ENCODE results near the gene MCCC1. TPM values are rescaled to one million over a fixed set of nuclear protein-coding genes. Genes with fewer than 3 reads are reported as not detected.
"Not testable (repeated sequence)": the region's sequence is repeated elsewhere in the genome, so short reads cannot be mapped to it uniquely, and the experiment has no call there.

MCCC1 gene
- total RNA-seq, 2 experiments from 2014 or later = 32.2 to 38.3 TPM

DNA sequence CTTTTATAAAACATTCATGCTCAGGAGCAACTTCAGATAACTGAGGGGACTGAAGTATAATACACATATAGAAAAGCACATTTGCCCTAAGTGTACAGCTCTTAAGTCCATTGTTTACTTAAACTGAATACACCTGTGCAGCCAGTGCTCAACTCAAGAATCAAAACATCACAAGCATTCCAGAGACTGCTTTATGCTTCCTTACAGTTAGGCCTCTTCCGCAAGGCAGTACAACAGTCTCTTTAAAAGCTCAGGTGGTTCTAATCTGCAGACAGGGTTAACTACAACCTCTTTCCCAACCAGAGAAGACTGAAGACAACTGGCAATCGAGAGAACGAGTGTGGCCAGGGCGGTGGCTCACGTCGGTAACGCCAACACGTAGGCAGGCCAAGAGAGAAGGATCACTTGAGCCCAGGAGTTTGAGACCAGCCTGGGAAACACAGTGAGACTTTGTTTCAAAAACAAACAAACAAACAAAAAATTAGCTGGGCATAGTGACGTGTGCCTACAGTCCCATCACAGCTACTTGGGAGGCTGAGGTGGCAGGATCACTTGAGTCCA, 16.9 kb downstream of the MCCC1 start:
- Mint-ChIP-seq H3K27ac (no peak overlapping the region), H3K4me3 (no peak overlapping the region), H3K9me3 (peaks cover 9% of the 10 kb centered on the region), H3K4me1 (no peaks in the 10 kb centered on the region), H3K27me3 (no peaks in the 10 kb centered on the region), H3K36me3 (peaks cover 64% of the 10 kb centered on the region)
- no peak for DNase-seq

DNA sequence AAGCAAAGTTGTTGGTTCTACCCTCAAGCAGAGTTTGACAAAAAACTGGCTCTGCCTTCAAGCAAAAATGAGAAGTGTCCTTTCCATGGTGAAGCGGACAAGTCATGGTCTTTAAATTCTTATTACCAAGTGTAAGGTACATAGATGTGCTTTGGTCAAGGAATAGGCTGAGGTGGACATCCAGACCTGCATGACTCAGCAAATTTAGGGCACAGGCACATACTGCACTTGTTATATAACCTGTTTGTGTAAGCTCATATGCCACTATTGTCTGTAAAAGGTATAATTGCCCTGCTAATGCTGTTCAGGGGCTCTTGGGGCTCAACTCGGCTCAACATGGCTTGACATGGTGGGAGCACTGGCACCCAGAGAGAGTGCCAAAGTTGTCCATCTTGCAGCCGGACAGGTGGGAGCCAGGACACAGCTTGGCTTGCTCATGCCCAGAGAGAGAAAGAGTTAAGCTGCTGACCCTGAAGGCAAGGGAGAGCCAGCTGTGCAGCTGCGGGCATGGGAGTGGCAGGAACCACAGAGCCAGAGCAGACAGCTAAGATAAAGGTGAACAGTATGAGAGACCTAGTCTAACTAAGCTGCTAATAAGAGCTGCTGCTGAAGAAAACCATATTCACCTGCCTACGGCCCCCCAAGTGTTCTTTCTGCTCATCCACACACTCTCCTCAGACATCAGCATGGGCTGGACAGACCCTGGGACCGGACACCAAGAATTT, 17.7 kb downstream of the MCCC1 start:
- Mint-ChIP-seq H3K36me3 (peaks cover 68% of the 10 kb centered on the region), H3K4me1 (no peaks in the 10 kb centered on the region), H3K27me3 (no peaks in the 10 kb centered on the region), H3K4me3 (no peak overlapping the region), H3K27ac (no peak overlapping the region), H3K9me3 (peaks cover 9% of the 10 kb centered on the region)
- DNase-seq = no peak

DNA sequence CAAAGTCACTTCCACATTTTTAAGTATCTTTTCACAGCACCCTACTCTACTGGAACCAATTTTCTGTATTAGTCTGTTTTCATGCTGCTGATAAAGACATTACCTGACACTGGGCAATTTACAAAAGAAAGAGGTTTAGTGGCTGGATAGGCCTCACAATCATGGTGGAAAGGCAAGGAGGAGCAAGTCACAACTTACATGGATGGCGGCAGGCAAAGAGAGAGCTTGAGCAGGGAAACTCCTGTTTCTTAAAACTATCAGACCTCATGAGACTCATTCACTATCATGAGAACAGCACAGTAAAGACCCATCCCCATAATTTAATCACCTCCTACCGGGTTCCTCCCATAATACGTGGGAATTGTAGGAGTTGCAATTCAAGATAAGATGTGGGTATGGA, 18.7 kb downstream of the MCCC1 start:
- Mint-ChIP-seq H3K27ac (no peak overlapping the region), H3K27me3 (no peaks in the 10 kb centered on the region), H3K4me3 (no peak overlapping the region), H3K36me3 (peaks cover 70% of the 10 kb centered on the region), H3K4me1 (no peaks in the 10 kb centered on the region), H3K9me3 (peaks cover 9% of the 10 kb centered on the region)
- DNase-seq = no peak

DNA sequence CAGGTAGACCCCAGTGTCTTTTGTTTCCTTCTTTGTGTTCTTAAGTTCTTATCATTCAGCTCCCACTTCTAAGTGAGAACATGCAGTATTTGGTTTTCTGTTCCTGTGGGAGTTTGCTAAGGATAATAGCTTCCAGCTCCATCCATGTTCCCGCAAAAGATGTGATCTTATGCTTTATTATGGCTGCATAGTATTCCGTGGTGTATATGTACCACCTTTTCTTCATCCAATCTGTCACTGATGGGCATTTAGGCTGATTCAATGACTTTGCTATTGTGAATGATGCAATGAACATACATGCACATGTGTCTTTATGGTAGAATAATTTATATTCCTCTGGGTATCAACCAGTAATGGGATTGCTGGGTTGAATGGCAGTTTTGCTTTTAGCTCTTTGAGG, 24.4 kb downstream of the MCCC1 start:
- Mint-ChIP-seq H3K27me3 (no peaks in the 10 kb centered on the region), H3K9me3 (peaks cover 13% of the 10 kb centered on the region), H3K4me1 (peaks cover 9% of the 10 kb centered on the region), H3K27ac (no peak overlapping the region), H3K36me3 (peaks cover 69% of the 10 kb centered on the region), H3K4me3 (no peak overlapping the region)
- DNase-seq = no peak

GRCh38 chr3:183074261-183074660, 25.0 kb downstream of the MCCC1 start:
- peaks cover 9% of the 10 kb centered on the region for H3K4me1 Mint-ChIP-seq
- H3K4me3 Mint-ChIP-seq = no peak overlapping the region
- no peak for DNase-seq
- peaks cover 11% of the 10 kb centered on the region for H3K9me3 Mint-ChIP-seq
- H3K27me3 Mint-ChIP-seq = no peaks in the 10 kb centered on the region
- peaks cover 63% of the 10 kb centered on the region for H3K36me3 Mint-ChIP-seq
- no peak overlapping the region for H3K27ac Mint-ChIP-seq

- no peak overlapping the region for H3K4me3 Mint-ChIP-seq
- H3K27me3 Mint-ChIP-seq = no peaks in the 10 kb centered on the region
- peaks cover 8% of the 10 kb centered on the region for H3K9me3 Mint-ChIP-seq
- no peak for DNase-seq
- H3K27ac Mint-ChIP-seq = peak overlapping the region; percentile 44
- peaks cover 9% of the 10 kb centered on the region for H3K4me1 Mint-ChIP-seq
- H3K36me3 Mint-ChIP-seq = peaks cover 59% of the 10 kb centered on the region
Measured at GRCh38 chr3:183073839-183074238, 25.5 kb downstream of the MCCC1 start.

DNA sequence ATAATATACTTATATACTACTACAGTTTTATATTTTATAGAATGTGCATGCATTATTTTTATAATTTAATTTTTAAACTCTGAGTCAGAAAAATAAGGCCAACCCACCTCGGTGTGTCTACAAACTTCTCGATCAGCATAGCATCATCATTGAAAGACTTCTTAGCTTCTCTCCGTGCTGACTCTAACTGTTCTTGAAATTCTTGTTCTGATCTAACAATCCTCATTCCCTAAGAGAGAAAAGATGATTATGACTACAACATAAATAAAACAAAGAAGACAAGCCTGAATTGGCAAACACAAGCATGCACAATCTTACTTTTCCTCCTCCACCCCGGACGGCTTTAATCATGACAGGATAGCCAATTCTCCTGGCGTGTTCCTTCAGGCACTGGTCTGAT, 28.4 kb downstream of the MCCC1 start:
- Mint-ChIP-seq H3K36me3 (peaks cover 40% of the 10 kb centered on the region), H3K27me3 (no peaks in the 10 kb centered on the region), H3K4me3 (no peak overlapping the region)

GRCh38 chr3:183069086-183069485, 30.2 kb downstream of the MCCC1 start:
- no peak overlapping the region for H3K27ac Mint-ChIP-seq
- peaks cover 5% of the 10 kb centered on the region for H3K4me1 Mint-ChIP-seq
- no peaks in the 10 kb centered on the region for H3K27me3 Mint-ChIP-seq
- no peak overlapping the region for H3K4me3 Mint-ChIP-seq
- H3K9me3 Mint-ChIP-seq = no peaks in the 10 kb centered on the region
- no peak for DNase-seq
- peaks cover 32% of the 10 kb centered on the region for H3K36me3 Mint-ChIP-seq

More for the DNA sequence above, 28.4 kb downstream of the MCCC1 start:
- Mint-ChIP-seq H3K4me1 (peaks cover 9% of the 10 kb centered on the region), H3K27ac (no peak overlapping the region), H3K9me3 (peaks cover 5% of the 10 kb centered on the region)
- DNase-seq = no peak

- not testable (repeated sequence) for H3K9me3 Mint-ChIP-seq, H3K27me3 Mint-ChIP-seq, DNase-seq, H3K4me3 Mint-ChIP-seq, H3K4me1 Mint-ChIP-seq, H3K27ac Mint-ChIP-seq
- H3K36me3 Mint-ChIP-seq = peaks cover 35% of the 10 kb centered on the region
Measured at GRCh38 chr3:183066891-183067290, 32.4 kb downstream of the MCCC1 start.

DNA sequence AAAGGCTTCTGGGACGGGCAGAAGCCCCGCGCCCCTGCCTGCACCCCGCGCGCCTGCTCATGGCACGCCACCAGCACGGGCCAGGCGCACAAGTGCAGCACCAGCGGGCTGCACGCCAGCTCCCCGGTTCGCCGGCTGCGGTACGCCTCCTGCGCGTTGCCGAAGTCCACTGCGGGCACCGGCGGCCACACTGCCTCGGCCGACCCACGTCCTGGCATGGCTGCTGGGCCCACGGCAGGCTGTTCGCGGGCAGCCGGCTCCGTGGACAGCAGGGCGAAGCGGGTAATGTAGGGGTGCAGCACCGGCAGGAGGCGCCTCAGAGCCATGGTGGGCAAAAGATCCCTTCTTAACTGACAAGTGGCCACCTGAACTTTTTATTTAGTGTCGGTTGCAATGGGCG, 34.8 kb downstream of the MCCC1 start:
- no peak overlapping the region for H3K4me3 Mint-ChIP-seq
- peaks cover 29% of the 10 kb centered on the region for H3K36me3 Mint-ChIP-seq
- H3K4me1 Mint-ChIP-seq = no peaks in the 10 kb centered on the region
- no peak for DNase-seq
- H3K27me3 Mint-ChIP-seq = no peaks in the 10 kb centered on the region
- H3K27ac Mint-ChIP-seq = no peak overlapping the region
- H3K9me3 Mint-ChIP-seq = no peaks in the 10 kb centered on the region

DNA sequence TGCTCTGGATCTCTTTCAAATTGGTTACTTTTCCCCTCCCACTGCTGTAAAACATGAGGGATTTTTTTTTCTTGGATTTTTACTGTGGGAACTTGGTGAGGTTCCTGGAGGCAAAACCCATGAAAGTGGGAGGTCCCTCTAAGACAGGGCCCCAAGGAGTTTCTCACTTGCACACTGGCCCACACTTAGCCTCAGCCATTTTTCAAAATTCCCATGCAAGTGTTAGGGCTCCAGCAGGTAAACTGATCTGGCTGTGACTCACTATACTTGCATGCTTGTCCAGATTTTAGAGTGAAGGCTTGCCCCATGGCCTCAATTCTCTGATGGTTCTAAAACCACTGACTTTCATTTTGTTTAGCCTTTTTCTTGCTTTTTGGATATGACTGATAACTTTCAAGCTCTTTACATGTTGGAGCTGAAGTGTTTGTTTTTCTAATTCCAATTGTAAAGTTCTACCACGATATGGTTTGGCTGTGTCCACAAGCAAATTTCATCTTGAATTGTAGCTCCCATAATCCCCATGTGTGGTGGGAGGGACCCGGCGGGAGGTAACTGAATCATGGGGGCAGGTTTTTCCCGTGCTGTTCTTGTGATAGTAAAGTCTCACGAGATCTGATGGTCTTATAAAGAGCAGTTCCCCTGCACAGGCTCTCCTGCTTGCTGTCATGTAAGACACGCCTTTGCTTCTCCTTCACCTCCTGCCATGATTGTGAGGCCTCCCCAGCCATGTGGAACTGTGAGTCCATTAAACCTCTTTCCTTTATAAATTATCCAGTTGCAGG, 37.7 kb downstream of the MCCC1 start:
- H3K27ac Mint-ChIP-seq = no peak overlapping the region
- no peak for DNase-seq
- H3K4me1 Mint-ChIP-seq = no peaks in the 10 kb centered on the region
- H3K36me3 Mint-ChIP-seq = peaks cover 23% of the 10 kb centered on the region
- H3K4me3 Mint-ChIP-seq = no peak overlapping the region
- no peaks in the 10 kb centered on the region for H3K9me3 Mint-ChIP-seq
- no peaks in the 10 kb centered on the region for H3K27me3 Mint-ChIP-seq

DNA sequence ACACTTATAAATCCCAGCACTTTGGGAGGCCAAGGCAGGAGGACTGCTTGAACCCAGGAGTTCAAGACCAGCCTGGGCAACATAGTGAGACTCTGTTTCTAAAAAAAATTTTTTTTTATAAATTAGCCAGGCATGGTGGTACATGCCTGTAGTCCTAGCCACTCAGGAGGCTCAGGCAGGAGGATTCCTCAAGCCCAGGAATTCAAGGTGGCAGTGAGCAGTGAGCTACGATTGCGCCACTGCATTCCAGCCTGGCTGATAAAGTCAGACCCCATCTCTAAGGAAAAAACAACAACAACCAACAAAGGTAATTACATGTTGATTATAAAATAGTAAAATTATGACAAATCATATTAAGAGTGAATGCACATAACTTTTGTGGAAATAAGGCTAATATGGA, 40.9 kb downstream of the MCCC1 start:
- Mint-ChIP-seq H3K36me3 (peaks cover 8% of the 10 kb centered on the region), H3K4me3 (no peak overlapping the region), H3K4me1 (no peaks in the 10 kb centered on the region), H3K27ac (no peak overlapping the region), H3K9me3 (no peaks in the 10 kb centered on the region), H3K27me3 (no peaks in the 10 kb centered on the region)
- DNase-seq = no peak

- Mint-ChIP-seq H3K4me1 (peaks cover 5% of the 10 kb centered on the region), H3K9me3 (peaks cover 1% of the 10 kb centered on the region), H3K27ac (no peak overlapping the region), H3K27me3 (no peaks in the 10 kb centered on the region), H3K36me3 (peaks cover 34% of the 10 kb centered on the region), H3K4me3 (no peak overlapping the region)
- no peak for DNase-seq
Measured at GRCh38 chr3:183050706-183051105, 48.6 kb downstream of the MCCC1 start.

DNA sequence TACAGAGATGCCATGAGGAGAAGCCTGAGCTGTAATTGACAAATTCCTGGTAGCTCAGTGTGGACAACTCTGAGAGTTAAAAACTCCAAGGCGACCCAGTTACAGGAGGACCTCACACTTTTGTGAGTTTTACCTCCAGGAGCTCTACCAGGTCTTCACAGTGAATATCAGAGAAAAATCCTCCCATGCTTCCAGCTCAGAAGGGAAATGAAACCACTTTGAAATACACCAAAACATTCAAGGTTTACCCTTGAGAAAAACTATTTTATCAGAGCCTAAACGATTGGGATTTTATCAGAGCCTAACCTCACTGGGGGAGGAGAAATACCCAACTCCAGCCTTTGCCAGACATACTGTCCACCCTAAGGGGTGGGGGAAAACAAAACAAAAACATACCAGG, 52.4 kb downstream of the MCCC1 start:
- Mint-ChIP-seq H3K27me3 (no peaks in the 10 kb centered on the region), H3K4me1 (peaks cover 5% of the 10 kb centered on the region), H3K36me3 (peaks cover 35% of the 10 kb centered on the region), H3K9me3 (peaks cover 1% of the 10 kb centered on the region), H3K4me3 (no peak overlapping the region), H3K27ac (no peak overlapping the region)
- no peak for DNase-seq

DNA sequence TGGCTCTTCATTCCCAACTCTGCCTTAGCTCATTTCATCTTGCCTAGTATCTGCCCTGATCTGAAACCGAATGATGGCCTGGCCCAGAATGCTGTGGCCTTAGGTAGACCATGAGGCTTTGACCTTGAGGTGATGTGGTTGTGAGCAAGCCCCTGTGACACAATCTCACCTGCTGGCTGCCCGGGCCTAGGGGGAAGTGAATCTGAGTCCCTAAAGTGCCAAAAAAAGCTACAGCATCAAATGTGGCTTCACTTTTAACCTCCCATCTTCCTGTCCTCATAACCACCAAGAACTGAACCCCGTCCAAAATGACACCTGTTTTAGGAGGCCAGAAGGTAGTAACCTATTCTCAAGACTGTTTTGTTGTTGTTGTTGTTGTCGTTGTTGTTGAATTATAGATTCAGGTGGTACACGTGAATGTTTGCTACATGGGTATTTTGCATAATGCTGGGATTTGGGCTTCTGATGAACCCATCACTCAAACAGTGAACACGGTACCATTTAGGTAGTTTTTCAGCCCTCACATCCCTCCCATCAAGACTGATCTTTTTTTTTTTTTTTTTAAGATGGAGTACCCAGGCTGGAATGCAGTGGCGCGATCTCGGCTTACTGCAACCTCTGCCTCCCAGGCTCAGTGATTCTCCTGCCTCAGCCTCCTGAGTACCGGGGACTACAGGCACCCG, 54.6 kb downstream of the MCCC1 start:
- Mint-ChIP-seq H3K36me3 (peaks cover 25% of the 10 kb centered on the region), H3K27ac (no peak overlapping the region), H3K9me3 (no peaks in the 10 kb centered on the region), H3K27me3 (no peaks in the 10 kb centered on the region), H3K4me1 (peaks cover 5% of the 10 kb centered on the region), H3K4me3 (no peak overlapping the region)
- no peak for DNase-seq

All from activated naive CD8-positive, alpha-beta T cell treated with anti-CD3 and anti-CD28 coated beads for 36 hours (primary cell).